ENCODE data around the gene TMEM273.

Gene TMEM273

DNA sequence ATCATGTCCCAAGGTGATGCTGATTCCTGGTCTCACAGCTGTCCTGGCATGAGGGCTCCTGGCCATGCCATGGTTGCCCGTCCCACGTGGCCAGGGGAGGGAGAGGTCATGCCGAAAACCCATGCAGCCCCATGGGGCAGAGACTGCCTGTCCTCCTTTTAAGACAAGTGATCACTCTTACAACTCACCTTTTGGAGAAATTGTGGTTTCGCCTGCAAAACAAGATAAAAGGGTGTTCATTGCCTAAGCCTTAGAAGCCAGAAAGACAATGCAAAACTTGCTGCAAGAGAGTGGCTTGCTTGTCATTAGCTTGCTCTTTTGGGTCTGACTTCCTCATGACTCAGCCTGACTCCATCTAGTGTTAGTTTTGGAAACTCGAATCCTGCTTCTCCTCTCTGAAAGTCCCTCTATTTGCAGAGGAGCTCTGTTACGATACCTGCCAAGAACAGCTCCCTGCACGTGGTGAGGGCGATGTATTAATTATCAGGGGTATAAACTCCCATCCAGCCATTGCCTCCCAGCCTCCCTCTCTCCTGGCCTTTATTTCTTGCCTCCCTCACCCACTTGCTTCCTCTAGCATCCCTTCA lies 26.7 kb downstream of the TMEM273 start:
- no peak for DNase-seq

- DNase-seq = no peak
These were observed 27.4 kb downstream of the TMEM273 start for GRCh38 chr10:49160814-49161213.

DNA sequence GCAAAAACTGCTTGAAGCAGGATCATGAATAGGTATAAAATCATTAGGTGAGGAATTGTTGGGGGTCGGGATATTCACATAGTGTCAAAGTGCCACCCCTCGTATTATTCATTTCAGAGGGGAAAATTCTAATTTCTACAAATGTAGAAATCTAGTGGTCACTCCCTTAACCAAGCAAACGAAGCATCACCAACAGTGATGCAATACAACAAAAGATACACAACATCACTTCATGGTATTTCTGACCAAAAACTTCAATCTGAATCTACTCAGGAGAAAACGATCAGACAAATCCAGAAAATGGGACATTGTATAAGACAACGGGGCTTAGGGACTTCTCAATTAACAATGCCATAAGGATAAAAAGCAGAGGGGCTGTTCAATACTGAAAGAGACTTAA lies 28.1 kb downstream of the TMEM273 start:
- DNase-seq = no peak

DNA sequence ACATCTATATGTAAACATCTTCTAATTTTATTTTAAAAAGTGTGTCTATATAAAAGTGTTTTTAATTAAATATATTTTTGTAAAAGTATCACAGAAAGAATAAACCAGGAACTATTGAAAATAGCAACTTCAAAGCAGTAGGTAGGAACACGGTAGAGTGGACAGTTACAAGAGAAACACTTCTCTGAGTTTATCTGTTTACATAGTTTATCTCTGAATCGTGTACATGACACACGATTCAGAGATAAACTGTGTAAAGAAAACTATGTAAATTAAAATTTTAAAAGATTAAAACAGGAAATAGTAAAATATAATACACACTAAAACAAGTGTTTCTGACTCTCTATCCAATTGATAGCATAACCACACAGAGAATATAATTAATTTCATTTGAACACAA lies 29.3 kb downstream of the TMEM273 start:
- no peak for DNase-seq

- no peak for DNase-seq
These were observed 29.8 kb downstream of the TMEM273 start for GRCh38 chr10:49158404-49158803.

DNA sequence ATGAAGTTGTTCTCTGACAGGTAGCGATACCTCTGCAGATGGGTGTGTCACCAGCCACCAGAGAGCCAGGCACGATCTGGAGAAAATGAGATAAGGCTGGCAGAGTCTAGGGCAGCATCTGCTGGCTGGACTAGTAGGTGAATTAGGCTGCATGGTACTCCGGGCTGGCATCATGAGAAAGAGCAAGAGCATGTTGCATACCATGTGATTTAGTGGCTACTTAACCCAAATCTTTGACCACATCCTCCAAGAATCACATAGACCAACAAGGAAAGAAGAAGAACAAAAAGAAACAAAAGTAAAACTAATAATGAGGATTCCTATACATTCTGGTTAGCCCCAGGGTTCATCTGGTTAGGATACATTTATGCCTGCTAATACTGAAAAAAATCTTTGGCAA lies 31.0 kb downstream of the TMEM273 start:
- DNase-seq = no peak

DNA sequence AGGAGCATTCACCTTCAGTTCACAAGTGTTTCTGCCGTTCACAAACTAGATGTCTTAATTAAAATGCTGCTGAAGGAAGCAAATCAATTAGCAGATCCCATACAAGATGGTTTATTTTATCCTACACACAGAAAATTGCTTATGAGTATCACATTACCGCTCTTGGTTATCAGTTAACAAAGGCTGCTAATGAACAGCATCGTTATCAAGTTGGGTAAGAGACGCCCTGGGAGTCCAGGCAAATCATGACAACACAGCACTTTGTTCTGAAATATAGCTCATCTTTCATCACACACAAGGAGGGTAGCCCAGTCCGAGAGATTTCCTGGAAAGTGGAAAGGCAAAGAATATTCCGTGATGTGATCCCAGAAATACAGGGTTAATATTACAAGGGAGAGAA lies 33.5 kb downstream of the TMEM273 start:
- DNase-seq = no peak

GRCh38 chr10:49153971-49154370 lies 34.2 kb downstream of the TMEM273 start:
- no peak for DNase-seq

DNA sequence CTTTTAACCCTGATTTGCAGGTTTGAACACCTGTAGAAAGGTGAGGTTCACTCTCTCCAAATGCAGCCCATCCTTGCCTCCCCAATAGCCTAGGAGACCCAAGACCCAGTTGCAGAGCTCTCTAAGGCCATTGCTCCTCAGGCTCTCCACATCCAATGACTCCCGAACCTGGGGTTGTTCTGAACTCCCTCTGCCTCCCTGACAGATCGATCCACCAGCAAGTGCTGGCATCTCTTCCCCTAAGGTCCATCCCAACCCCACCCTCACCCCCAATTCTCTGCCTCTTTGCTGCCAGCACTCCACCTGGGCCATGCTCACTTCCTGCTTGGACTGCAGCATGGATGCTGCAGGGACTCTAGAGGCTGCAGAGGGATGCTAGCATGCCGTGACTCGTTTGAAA lies 35.1 kb downstream of the TMEM273 start:
- no peak for DNase-seq

DNA sequence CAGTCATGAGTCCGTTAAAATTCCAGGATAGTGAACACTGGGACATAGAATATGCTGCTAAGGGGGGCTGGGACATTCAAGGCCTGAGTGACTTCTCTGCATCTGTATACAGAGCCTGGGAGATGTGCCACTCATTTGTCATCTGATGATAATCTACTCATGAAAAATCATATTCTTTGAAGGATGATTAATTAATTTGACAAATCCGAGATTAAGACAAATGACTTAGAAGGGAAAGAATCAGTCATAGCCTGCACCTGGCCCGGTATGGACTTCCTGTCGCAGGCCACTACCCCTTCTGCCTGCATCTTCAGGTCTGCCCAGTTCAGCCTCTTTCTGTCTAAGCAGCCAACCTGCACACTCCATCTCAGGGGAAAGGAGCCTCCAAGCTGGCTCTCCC lies 35.5 kb downstream of the TMEM273 start:
- no peak for DNase-seq

- no peak for DNase-seq
These were observed 36.2 kb downstream of the TMEM273 start for GRCh38 chr10:49152037-49152436.

DNA sequence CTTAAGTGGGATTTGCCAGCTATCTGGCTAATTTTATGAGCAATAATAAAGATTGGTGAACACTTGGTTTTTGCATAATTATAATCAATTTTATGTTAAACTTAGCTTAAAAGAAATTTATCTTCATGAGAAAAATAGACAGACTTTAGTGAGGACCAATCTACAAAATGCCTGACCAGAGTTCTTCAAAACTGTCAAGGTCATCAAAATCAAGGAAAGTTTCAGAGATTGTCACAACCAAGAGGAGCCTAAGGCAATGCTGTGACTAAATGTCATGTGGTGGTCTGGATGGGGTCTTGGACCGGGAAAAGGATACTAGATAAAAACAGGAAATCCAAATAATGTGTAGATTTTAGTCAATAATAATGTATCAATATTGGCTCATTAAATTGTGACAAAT lies 36.7 kb downstream of the TMEM273 start:
- no peak for DNase-seq

GRCh38 chr10:49151025-49151445 lies 37.2 kb downstream of the TMEM273 start:
- no peak for DNase-seq

GRCh38 chr10:49150426-49150825 lies 37.8 kb downstream of the TMEM273 start:
- DNase-seq = no peak

DNA sequence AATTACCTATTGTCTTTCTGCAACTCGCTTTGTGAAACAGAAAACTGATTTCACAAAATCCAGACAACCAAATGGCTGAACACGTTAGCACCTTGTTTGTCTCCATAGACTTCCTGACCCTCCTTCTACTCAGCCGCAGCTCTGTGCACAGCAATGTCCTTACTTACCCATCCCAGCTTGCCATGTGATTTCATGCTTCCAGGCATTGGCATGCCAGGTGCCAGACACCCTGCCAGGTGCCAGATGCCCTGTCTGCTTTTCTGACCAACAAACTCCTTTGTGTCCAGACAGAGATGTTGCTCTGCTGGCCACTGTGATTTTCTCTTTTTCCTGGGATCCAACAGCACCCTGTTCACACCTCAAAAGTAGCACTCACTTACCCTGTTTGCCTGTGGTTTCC lies 38.3 kb downstream of the TMEM273 start:
- no peak for DNase-seq

- no peak for DNase-seq
These were observed 44.0 kb downstream of the TMEM273 start for GRCh38 chr10:49144058-49144720.

DNA sequence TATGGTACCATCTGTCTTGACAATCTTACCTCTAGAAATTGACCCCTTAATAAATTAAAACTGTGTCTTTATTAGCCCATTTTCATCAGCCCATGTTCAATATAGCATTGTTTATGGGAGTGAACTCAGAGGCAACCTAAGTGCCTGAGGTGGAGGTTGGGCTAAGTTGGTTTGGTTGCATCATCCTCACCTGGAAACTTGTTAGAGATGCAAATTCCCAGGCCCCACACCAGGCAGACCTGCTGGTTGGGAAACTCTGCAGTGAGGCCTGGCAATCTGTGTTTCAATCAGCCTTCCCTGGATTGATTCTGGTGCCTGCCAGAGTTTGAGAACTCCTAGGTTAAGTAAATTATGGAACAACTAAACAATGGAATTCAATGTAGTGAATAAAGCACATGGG lies 44.9 kb downstream of the TMEM273 start:
- no peak for DNase-seq

- DNase-seq = no peak
These were observed 46.5 kb downstream of the TMEM273 start for GRCh38 chr10:49141541-49142332.

GRCh38 chr10:49140304-49141177 lies 47.6 kb downstream of the TMEM273 start:
- DNase-seq = no peak

DNA sequence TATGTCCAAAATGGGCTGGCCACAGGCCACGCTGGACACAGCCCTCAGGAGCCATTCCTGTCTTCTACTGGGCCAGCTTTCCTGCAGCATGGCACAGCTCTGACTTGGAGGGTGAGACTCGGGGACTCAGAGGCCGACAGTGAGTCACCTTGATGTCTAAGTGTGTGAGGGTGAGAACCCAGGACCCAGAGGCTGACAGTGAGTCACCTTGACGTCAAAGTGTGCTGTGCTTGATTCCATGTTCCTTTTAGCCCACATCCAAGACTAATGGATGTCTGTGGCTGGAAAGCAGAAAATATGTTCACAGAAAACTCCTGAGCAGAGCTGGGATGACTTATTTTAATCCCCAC lies 48.4 kb downstream of the TMEM273 start:
- DNase-seq = no peak

DNA sequence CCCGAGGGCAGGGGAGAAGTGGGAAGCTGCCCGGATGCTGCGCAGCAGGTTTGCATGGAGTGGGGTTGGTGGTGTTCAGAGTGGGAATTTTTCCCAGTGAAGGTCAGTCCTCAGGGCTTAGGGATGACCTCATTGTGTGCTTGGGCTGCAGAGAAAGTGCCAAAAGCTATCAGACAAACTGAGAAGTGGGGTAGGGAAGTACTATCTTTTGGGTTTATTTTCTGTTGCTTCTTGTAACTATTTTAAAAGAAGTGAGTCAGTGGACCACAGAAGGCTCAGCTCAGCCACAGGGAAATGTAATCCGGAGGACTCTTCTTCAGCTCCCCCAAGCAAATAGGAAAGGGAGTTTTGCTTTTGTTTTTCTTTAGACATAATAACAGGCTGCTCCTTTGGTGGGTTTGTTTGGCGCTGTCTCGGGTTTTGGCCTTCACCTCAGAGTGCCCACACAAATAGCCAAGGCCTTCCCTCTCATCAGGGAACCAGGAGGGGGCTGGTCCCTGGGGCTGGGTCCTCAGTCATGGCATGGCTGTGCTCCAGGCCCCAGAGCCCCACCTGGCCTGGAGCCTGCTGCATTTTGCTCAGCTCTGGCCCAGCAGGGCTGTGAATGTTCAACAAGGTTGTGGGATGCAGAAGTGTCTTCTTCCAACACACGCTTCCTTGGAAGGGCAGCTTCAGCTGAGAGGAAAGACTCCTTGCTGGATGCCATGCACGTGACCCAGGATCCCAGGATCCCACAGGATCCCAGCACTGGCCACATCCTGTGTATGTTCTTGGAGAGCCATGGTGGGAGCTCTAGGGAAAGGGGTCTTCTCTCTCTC lies 49.0 kb downstream of the TMEM273 start:
- no peak for DNase-seq

GRCh38 chr10:49138361-49138891 lies 49.8 kb downstream of the TMEM273 start:
- no peak for DNase-seq
